GM23338 (cell line): ENCODE measurements around the gene HOATZ.

Experiments used
- CREB1 ChIP-seq: fragments of 250-450 bp; sonication (Bioruptor Pico); IDR thresholded peaks from 2 replicates; pipeline ENCODE4 v1.5.0; 2020; ENCODE audit warnings: low read depth, mild to moderate bottlenecking, moderate library complexity
- CTCF ChIP-seq, 2 experiments: fragments of 200-600 bp in 1 of 2; sonication (generic) in 1 of 2; conservative IDR thresholded peaks; 2 replicates each; pipeline versions ENCODE4 v1.5.1 to v1.6.1; 2016 to 2017; ENCODE audit warnings: antibody characterized with exemption in 2 of 2, low read depth in 2 of 2, mild to moderate bottlenecking in 2 of 2, moderate library complexity in 1 of 2
- ETS1 ChIP-seq: IDR thresholded peaks from 2 replicates; pipeline ENCODE4 v1.6.1; 2016; ENCODE audit warnings: antibody characterized with exemption
- EZH2 ChIP-seq: fragments of 200-600 bp; sonication (generic); IDR thresholded peaks from one replicate; pipeline ENCODE4 v1.8.0; 2017; ENCODE audit warnings: antibody characterized with exemption, mild to moderate bottlenecking, low read depth; ENCODE audit not compliant: unreplicated experiment
- EZH2phosphoT487 ChIP-seq: fragments of 200-600 bp; sonication (generic); IDR thresholded peaks from one replicate; pipeline ENCODE4 v1.8.1; 2018; ENCODE audit warnings: antibody characterized with exemption; ENCODE audit not compliant: unreplicated experiment
- JUNB ChIP-seq: IDR thresholded peaks from one replicate; pipeline ENCODE4 v1.6.1; 2016; ENCODE audit warnings: antibody characterized with exemption; ENCODE audit not compliant: unreplicated experiment
- NANOG ChIP-seq: IDR thresholded peaks from 2 replicates; pipeline ENCODE4 v1.6.1; 2016; ENCODE audit warnings: antibody characterized with exemption, borderline replicate concordance
- POLR2AphosphoS5 ChIP-seq: IDR thresholded peaks from 2 replicates; pipeline ENCODE4 v1.6.1; 2016; ENCODE audit warnings: antibody characterized with exemption, low read depth
- REST ChIP-seq: IDR thresholded peaks from one replicate; pipeline ENCODE4 v1.6.1; 2018; ENCODE audit warnings: antibody characterized with exemption; ENCODE audit not compliant: unreplicated experiment
- STAT1 ChIP-seq: IDR thresholded peaks from one replicate; pipeline ENCODE4 v1.6.1; 2016; ENCODE audit warnings: antibody characterized with exemption; ENCODE audit not compliant: unreplicated experiment
- ZNF114 ChIP-seq: fragments of 250-450 bp; sonication (Bioruptor Pico); IDR thresholded peaks from 2 replicates; pipeline ENCODE4 v1.5.0; 2020; ENCODE audit warnings: mild to moderate bottlenecking, moderate library complexity
- ZNF331 ChIP-seq: fragments of 250-450 bp; sonication (Bioruptor Pico); IDR thresholded peaks from 2 replicates; pipeline ENCODE4 v1.5.0; 2020; ENCODE audit warnings: low read depth, mild to moderate bottlenecking, moderate library complexity
- ZNF462 ChIP-seq: fragments of 250-450 bp; sonication (Bioruptor Pico); IDR thresholded peaks from 2 replicates; pipeline ENCODE4 v1.5.0; 2020; ENCODE audit warnings: mild to moderate bottlenecking, moderate library complexity

- TF ChIP-seq CTCF (conservative IDR thresholded peaks at IDR 0.05; ENCODE audit: low read depth in 2 of 2): no peak
- TF ChIP-seq POLR2AphosphoS5: no peak
- TF ChIP-seq EZH2: no peak
- TF ChIP-seq REST: no peak
- no peak for TF ChIP-seq EZH2phosphoT487
- no peak for TF ChIP-seq CREB1 (CRISPR knock-in tag)
- no peak for TF ChIP-seq ETS1
- no peak for TF ChIP-seq ZNF331
- no peak for TF ChIP-seq JUNB
- no peak for TF ChIP-seq NANOG
- TF ChIP-seq ZNF114: no peak
- TF ChIP-seq STAT1: no peak
- no peak for TF ChIP-seq ZNF462 (CRISPR knock-in tag)
Observed at GRCh38 chr11:111532365-111532709, 17.8 kb downstream of the HOATZ start.
